BE2C (cell line): Measurements from ENCODE around the gene MALT1.

Experiments used
- DNase-seq: peaks from one replicate; pipeline ENCODE4 v3.0.0-alpha.2; 2020
- H3K27me3 ChIP-seq: fragments of 250-450 bp; sonication (Bioruptor Pico); 2 replicates; pipeline ENCODE4 v1.5.1; 2020; ENCODE audit warnings: mild to moderate bottlenecking
- H3K36me3 ChIP-seq: fragments of 250-450 bp; sonication (Bioruptor Pico); 2 replicates; pipeline ENCODE4 v1.5.1; 2020; ENCODE audit warnings: mild to moderate bottlenecking
- H3K4me1 ChIP-seq: fragments of 250-450 bp; sonication (Bioruptor Pico); 2 replicates; pipeline ENCODE4 v1.5.1; 2020
- H3K4me3 ChIP-seq: 2 replicates; pipeline ENCODE4 v1.5.1; 2011; ENCODE audit warnings: low read depth, low read length
- H3K9me3 ChIP-seq: fragments of 250-450 bp; sonication (Bioruptor Pico); 2 replicates; pipeline ENCODE4 v1.5.1; 2020
- TF ChIP-seq, protein P1 (sequence below): IDR thresholded peaks from 2 replicates; pipeline ENCODE4 v1.5.1; 2012; ENCODE audit warnings: mild to moderate bottlenecking, low read depth, low read length

MALT1 gene

GRCh38 chr18:58692422-58693185 is 21.3 kb downstream of the MALT1 start:
- H3K4me1 ChIP-seq = no peaks in the 10 kb centered on the region
- no peaks in the 10 kb centered on the region for H3K36me3 ChIP-seq
- H3K4me3 ChIP-seq = no peak overlapping the region
- H3K27me3 ChIP-seq = no peaks in the 10 kb centered on the region
- H3K9me3 ChIP-seq = no peaks in the 10 kb centered on the region
- no peak for DNase-seq
- TF ChIP-seq, protein P1, sequence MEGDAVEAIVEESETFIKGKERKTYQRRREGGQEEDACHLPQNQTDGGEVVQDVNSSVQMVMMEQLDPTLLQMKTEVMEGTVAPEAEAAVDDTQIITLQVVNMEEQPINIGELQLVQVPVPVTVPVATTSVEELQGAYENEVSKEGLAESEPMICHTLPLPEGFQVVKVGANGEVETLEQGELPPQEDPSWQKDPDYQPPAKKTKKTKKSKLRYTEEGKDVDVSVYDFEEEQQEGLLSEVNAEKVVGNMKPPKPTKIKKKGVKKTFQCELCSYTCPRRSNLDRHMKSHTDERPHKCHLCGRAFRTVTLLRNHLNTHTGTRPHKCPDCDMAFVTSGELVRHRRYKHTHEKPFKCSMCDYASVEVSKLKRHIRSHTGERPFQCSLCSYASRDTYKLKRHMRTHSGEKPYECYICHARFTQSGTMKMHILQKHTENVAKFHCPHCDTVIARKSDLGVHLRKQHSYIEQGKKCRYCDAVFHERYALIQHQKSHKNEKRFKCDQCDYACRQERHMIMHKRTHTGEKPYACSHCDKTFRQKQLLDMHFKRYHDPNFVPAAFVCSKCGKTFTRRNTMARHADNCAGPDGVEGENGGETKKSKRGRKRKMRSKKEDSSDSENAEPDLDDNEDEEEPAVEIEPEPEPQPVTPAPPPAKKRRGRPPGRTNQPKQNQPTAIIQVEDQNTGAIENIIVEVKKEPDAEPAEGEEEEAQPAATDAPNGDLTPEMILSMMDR = no peak

DNA sequence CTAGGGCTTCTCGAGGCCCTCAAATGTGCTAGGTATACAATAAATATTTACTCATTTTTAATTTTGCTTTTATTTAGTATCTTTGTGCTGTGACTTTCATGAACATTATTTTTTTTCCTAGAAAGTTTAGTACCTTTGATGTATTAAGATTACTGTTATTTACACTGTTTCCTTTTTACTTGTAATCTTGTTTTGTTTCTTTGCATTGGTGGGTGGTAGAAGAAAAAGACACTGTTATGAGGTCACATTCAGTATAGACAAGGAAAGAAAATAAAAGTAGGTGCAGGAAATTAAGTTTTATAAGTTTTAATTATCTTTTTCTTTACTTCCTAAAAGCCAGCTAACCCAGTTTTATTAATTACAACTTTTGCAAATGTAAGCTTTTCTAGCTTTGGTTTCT is 23.0 kb downstream of the MALT1 start:
- TF ChIP-seq, protein P1 = no peak
- no peaks in the 10 kb centered on the region for H3K4me1 ChIP-seq
- H3K36me3 ChIP-seq = no peaks in the 10 kb centered on the region
- no peak overlapping the region for H3K4me3 ChIP-seq
- no peak for DNase-seq
- no peaks in the 10 kb centered on the region for H3K27me3 ChIP-seq
- no peaks in the 10 kb centered on the region for H3K9me3 ChIP-seq

DNA sequence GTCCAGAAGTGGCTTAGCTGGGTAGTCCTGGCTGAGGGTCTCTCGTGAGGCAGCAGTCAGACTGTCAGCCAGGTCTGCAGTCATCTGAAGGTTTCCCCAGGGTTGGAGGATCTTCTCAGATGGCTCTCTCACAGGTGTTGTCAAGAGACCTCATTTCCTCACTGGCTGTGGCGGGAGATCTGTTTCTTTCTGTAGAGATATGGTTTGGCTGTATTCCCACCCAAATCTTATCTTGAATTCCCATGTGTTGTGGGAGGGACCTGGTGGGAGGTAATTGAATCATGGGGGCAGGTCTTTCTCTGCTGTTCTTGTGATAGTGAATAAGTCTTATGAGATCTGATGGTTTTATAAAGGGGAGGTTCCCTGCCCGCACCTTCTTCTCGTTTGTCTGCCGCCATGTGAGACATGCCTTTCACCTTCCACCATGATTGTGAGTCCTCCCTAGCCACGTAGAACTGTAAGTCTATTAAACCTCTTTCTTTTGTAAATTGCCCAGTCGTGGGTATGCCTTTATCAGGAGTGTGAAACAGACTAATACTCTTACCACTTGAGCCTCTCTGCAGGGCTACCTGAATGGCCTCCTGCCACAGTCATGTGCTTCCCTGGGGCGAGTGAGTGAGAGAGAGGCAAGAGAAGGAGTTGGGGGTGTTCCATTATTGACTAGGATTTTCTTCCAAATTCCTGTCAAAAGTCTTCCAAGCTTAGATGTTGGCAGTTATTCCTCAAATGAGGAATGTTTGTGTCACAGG is 23.6 kb downstream of the MALT1 start:
- H3K36me3 ChIP-seq = no peaks in the 10 kb centered on the region
- TF ChIP-seq, protein P1 = no peak
- no peaks in the 10 kb centered on the region for H3K9me3 ChIP-seq
- H3K27me3 ChIP-seq = no peaks in the 10 kb centered on the region
- no peak overlapping the region for H3K4me3 ChIP-seq
- no peaks in the 10 kb centered on the region for H3K4me1 ChIP-seq
- no peak for DNase-seq

GRCh38 chr18:58695772-58696171 is 24.5 kb downstream of the MALT1 start:
- Histone ChIP-seq H3K27me3 (no peaks in the 10 kb centered on the region), H3K4me3 (no peak overlapping the region), H3K9me3 (no peaks in the 10 kb centered on the region), H3K36me3 (no peaks in the 10 kb centered on the region), H3K4me1 (no peaks in the 10 kb centered on the region)
- no peak for DNase-seq
- TF ChIP-seq, protein P1 = no peak

DNA sequence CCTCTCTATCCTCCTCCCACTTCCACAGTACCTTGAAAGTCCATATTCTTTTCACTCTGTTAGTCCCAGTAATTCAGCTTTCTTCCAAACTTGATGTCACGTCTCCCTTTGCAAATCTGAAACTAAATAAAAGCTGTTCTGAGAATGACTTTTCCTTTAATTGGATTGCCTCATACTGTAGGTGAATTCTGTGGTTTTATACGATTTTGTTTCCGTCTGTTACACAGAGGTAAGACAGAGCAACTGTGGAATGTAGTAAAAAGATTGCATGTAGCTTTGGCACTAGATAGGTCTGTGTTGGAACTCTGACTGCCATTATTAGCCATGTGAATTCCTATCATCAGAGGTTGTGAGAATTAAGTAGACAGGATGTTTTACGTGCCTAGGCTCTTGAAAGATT is 25.9 kb downstream of the MALT1 start:
- TF ChIP-seq, protein P1 = no peak
- Histone ChIP-seq H3K4me1 (no peaks in the 10 kb centered on the region), H3K4me3 (no peak overlapping the region), H3K9me3 (no peaks in the 10 kb centered on the region), H3K27me3 (no peaks in the 10 kb centered on the region), H3K36me3 (no peaks in the 10 kb centered on the region)
- no peak for DNase-seq

- no peaks in the 10 kb centered on the region for H3K4me1 ChIP-seq
- H3K4me3 ChIP-seq = no peak overlapping the region
- no peak for DNase-seq
- H3K9me3 ChIP-seq = no peaks in the 10 kb centered on the region
- H3K36me3 ChIP-seq = no peaks in the 10 kb centered on the region
- H3K27me3 ChIP-seq = no peaks in the 10 kb centered on the region
- TF ChIP-seq, protein P1 = no peak
Observed at GRCh38 chr18:58698701-58699193, 27.5 kb downstream of the MALT1 start.
